Sigmoid colon (tissue), 7 donors: ENCODE data around the gene ZFYVE21. TPM values are rescaled to one million over a fixed set of nuclear protein-coding genes. Genes with fewer than 3 reads are reported as not detected.
A peak's percentile ranks its signal among the peaks of the same experiment; 100 is the strongest.

ENCODE experiments used
- DNase-seq: peaks from one replicate; pipeline ENCODE4 v3.0.0-alpha.2; 2019
- H3K27ac ChIP-seq, 4 donors: fragments of 200-600 bp; sonication (generic); one replicate each; pipeline ENCODE4 v1.5.1; 2016 to 2019; ENCODE audit warnings: mild to moderate bottlenecking in 1 of 4
- H3K27me3 ChIP-seq, 3 donors: fragments of 200-600 bp; sonication (generic); one replicate each; pipeline ENCODE4 v1.5.1; 2019; ENCODE audit warnings: mild to moderate bottlenecking in 1 of 3
- H3K36me3 ChIP-seq, 4 donors: fragments of 200-600 bp; sonication (generic); one replicate each; pipeline ENCODE4 v1.5.1; 2016 to 2019
- H3K4me1 ChIP-seq, 4 donors: fragments of 200-600 bp; sonication (generic); one replicate each; pipeline ENCODE4 v1.5.1; 2017 to 2019
- H3K4me3 ChIP-seq, 4 donors: fragments of 200-600 bp; sonication (generic); one replicate each; pipeline ENCODE4 v1.5.1; 2017 to 2019; ENCODE audit warnings: mild to moderate bottlenecking in 2 of 4, moderate library complexity in 1 of 4
- H3K9me3 ChIP-seq, 4 donors: fragments of 200-600 bp in 3 of 4; sonication (generic) in 3 of 4; one replicate each; pipeline versions ENCODE4 v1.5.1 to v1.6.1; 2013 to 2019
- CTCF ChIP-seq, 4 experiments: fragments of 450-650 bp in 3 of 4; fragments of 200-600 bp in 1 of 4; IDR thresholded peaks; one replicate each; pipeline ENCODE4 v1.5.1; 2016 to 2019; ENCODE audit warnings: antibody characterized with exemption in 4 of 4, mild to moderate bottlenecking in 3 of 4, moderate library complexity in 2 of 4
- EP300 ChIP-seq, 4 donors: sonication (generic); formaldehyde crosslinking; IDR thresholded peaks; one replicate each; pipeline ENCODE4 v1.6.1; 2017; ENCODE audit warnings: antibody characterized with exemption in 4 of 4
- POLR2A ChIP-seq, 2 donors: fragments of 450-650 bp; IDR thresholded peaks; one replicate each; pipeline ENCODE4 v1.6.1; 2016; ENCODE audit warnings: antibody characterized with exemption in 2 of 2, mild to moderate bottlenecking in 2 of 2, moderate library complexity in 2 of 2
- POLR2AphosphoS5 ChIP-seq, 4 donors: sonication (generic); formaldehyde crosslinking; IDR thresholded peaks; one replicate each; pipeline ENCODE4 v1.6.1; 2017; ENCODE audit warnings: antibody characterized with exemption in 4 of 4
- whole genome bisulfite sequencing, 2 donors: extraction: QIAGEN DNeasy Blood & Tissue Kit; methylation state at CpG; one replicate each; pipeline ENCODE4 v1.1.7; 2013; 5-methylcytosine and 5-hydroxymethylcytosine counted together
- intact Hi-C: fragments of 100-400 bp; cut with DNase I; formaldehyde crosslinking; loops from one replicate; pipeline ENCODE4 v1.15.1; 2023
- polyA plus RNA-seq, 3 donors: library from polyadenylated mRNA; stranded (reverse); fragments of 200-250 nt; gene quantifications; one replicate each; pipeline ENCODE4 v1.2.3, GENCODE V29; 2013
- total RNA-seq, 4 donors: library from RNA; depleted of rRNA; stranded (reverse); fragments of >200 nt; gene quantifications; one replicate each; pipeline ENCODE4 v1.1.0, GENCODE V29; 2016
- donor health status: healthy with polysubstance abuse.
- donor health status: Bipolar disorder and iron deficiency.
- donor health status: healthy.

The ZFYVE21 gene
- total and polyA plus RNA-seq, 7 donors = 41.7 to 106 (median 86.3) TPM

GRCh38 chr14:103714063-103714724 lies 1.4 kb upstream of the ZFYVE21 start:
- H3K36me3 ChIP-seq = no peaks in the 10 kb centered on the region
- intact Hi-C loops = no loop called here
- H3K4me3 ChIP-seq = peak overlapping the region in 3 of 4 donors; percentile 93 to 97 (median 94)
- TF ChIP-seq EP300 (IDR thresholded peaks at IDR 0.05) (no peak), CTCF (IDR thresholded peaks at IDR 0.05) (no peak), POLR2A (IDR thresholded peaks at IDR 0.05) (no peak), POLR2AphosphoS5 (IDR thresholded peaks at IDR 0.05) (no peak)
- H3K9me3 ChIP-seq = no peaks in the 10 kb centered on the region
- H3K27me3 ChIP-seq = no peaks in the 10 kb centered on the region
- peaks cover 0 to 65% (median 62%) of the 10 kb centered on the region in 4 donors for H3K4me1 ChIP-seq
- no peak overlapping the region for H3K27ac ChIP-seq
- DNase-seq = no peak
- WGBS, 2 donors = 64 to 73% methylated on average over 16 of the region's 16 CpGs

- no peak for DNase-seq
- H3K36me3 ChIP-seq = no peaks in the 10 kb centered on the region
- intact Hi-C loops = no loop called here
- H3K4me3 ChIP-seq = peak overlapping the region; percentile 48 to 97 (median 94)
- peaks cover 0 to 81% (median 63%) of the 10 kb centered on the region in 4 donors for H3K4me1 ChIP-seq
- H3K9me3 ChIP-seq = no peaks in the 10 kb centered on the region
- H3K27me3 ChIP-seq = no peaks in the 10 kb centered on the region
- TF ChIP-seq POLR2A (IDR thresholded peaks at IDR 0.05) = no peak
- no peak for TF ChIP-seq POLR2AphosphoS5 (IDR thresholded peaks at IDR 0.05)
- TF ChIP-seq EP300 (IDR thresholded peaks at IDR 0.05) = no peak
- TF ChIP-seq CTCF (IDR thresholded peaks at IDR 0.05) = no peak
- 2 to 4% methylated on average over 72 of the region's 72 CpGs for WGBS, 2 donors
- H3K27ac ChIP-seq = peak overlapping the region; percentile 86 to 96 (median 92)
Measured at GRCh38 chr14:103716091-103716801, 636 bp downstream of the ZFYVE21 start.

GRCh38 chr14:103716899-103717411 lies 1.3 kb downstream of the ZFYVE21 start:
- WGBS, 2 donors = 84 to 87% methylated on average over 17 of the region's 17 CpGs

GRCh38 chr14:103718572-103718971 lies 3.0 kb downstream of the ZFYVE21 start:
- intact Hi-C loops = no loop called here
- 84 to 91% methylated on average over 16 of the region's 16 CpGs for WGBS, 2 donors
- H3K27ac ChIP-seq = peak overlapping the region; percentile 41 to 55 (median 49)
- peak overlapping the region in 2 of 4 donors; percentile 1 to 12 for H3K4me3 ChIP-seq
- peaks cover 0 to 81% (median 61%) of the 10 kb centered on the region in 4 donors for H3K4me1 ChIP-seq
- H3K9me3 ChIP-seq = no peaks in the 10 kb centered on the region
- no peak for DNase-seq
- no peaks in the 10 kb centered on the region for H3K36me3 ChIP-seq
- no peak for TF ChIP-seq CTCF (IDR thresholded peaks at IDR 0.05)
- TF ChIP-seq EP300 (IDR thresholded peaks at IDR 0.05) = peak in 1 of 4 donors; percentile 42
- no peak for TF ChIP-seq POLR2A (IDR thresholded peaks at IDR 0.05)
- peak in 3 of 4 donors; percentile 47 to 64 (median 55) for TF ChIP-seq POLR2AphosphoS5 (IDR thresholded peaks at IDR 0.05)
- no peaks in the 10 kb centered on the region for H3K27me3 ChIP-seq

More at GRCh38 chr14:103716899-103717411, 1.3 kb downstream of the ZFYVE21 start:
- Histone ChIP-seq H3K36me3 (no peaks in the 10 kb centered on the region), H3K9me3 (no peaks in the 10 kb centered on the region), H3K4me3 (peak overlapping the region; percentile 48 to 97 (median 94)), H3K27ac (peak overlapping the region; percentile 86 to 96 (median 92)), H3K4me1 (peaks cover 0 to 81% (median 65%) of the 10 kb centered on the region in 4 donors), H3K27me3 (no peaks in the 10 kb centered on the region)
- TF ChIP-seq POLR2AphosphoS5 (IDR thresholded peaks at IDR 0.05) = no peak
- TF ChIP-seq POLR2A (IDR thresholded peaks at IDR 0.05) = no peak
- TF ChIP-seq CTCF (IDR thresholded peaks at IDR 0.05) = no peak
- TF ChIP-seq EP300 (IDR thresholded peaks at IDR 0.05) = no peak
- no peak for DNase-seq
- intact Hi-C loops = no loop called here
